GM18951 (cell line): ENCODE data around the gene HOXC5.
"Not testable (repeated sequence)": the region's sequence is repeated elsewhere in the genome, so short reads cannot be mapped to it uniquely, and the experiment has no call there.

Experiments
- POLR2A ChIP-seq: IDR thresholded peaks from 4 replicates; pipeline ENCODE4 v1.6.1; 2011; ENCODE audit warnings: mild to moderate bottlenecking; ENCODE audit not compliant: insufficient read length, insufficient read depth; ENCODE audit errors: extremely low read depth
- in situ Hi-C: fragments of 300-500 bp; cut with MboI; formaldehyde crosslinking; loops from one replicate; pipeline ENCODE4 v1.12.0; 2022; ENCODE audit warnings: low sequenced_read_pairs, mixed read lengths, inconsistent platforms; ENCODE audit not compliant: unreplicated experiment

HOXC5 gene

GRCh38 chr12:54058128-54058768 is 25.4 kb downstream of the HOXC5 start:
- in situ Hi-C loops, result no loop called here

GRCh38 chr12:54059668-54060067 is 26.8 kb downstream of the HOXC5 start:
- TF ChIP-seq POLR2A, result no peak
- in situ Hi-C loops, result no loop called here

More at GRCh38 chr12:54058128-54058768, 25.4 kb downstream of the HOXC5 start:
- TF ChIP-seq POLR2A, result no peak

- in situ Hi-C loops, result no loop called here
Measured at GRCh38 chr12:54060174-54060974, 27.5 kb downstream of the HOXC5 start.

GRCh38 chr12:54060975-54061778 is 28.3 kb downstream of the HOXC5 start:
- in situ Hi-C loops, result no loop called here
- TF ChIP-seq POLR2A, result no peak

More at GRCh38 chr12:54060174-54060974, 27.5 kb downstream of the HOXC5 start:
- no peak for TF ChIP-seq POLR2A

- no peak for TF ChIP-seq POLR2A
- in situ Hi-C loops, result no loop called here
Measured at GRCh38 chr12:54065677-54066076, 32.8 kb downstream of the HOXC5 start.

- no peak for TF ChIP-seq POLR2A
- in situ Hi-C loops, result no loop called here
Measured at GRCh38 chr12:54066408-54066807, 33.6 kb downstream of the HOXC5 start.

GRCh38 chr12:54068418-54069070 is 35.7 kb downstream of the HOXC5 start:
- in situ Hi-C loops, result no loop called here
- no peak for TF ChIP-seq POLR2A

GRCh38 chr12:54071942-54072341 is 39.1 kb downstream of the HOXC5 start:
- in situ Hi-C loops, result no loop called here
- no peak for TF ChIP-seq POLR2A

GRCh38 chr12:54074308-54074707 is 41.5 kb downstream of the HOXC5 start:
- TF ChIP-seq POLR2A, result no peak
- in situ Hi-C loops, result no loop called here

- in situ Hi-C loops, result no loop called here
- TF ChIP-seq POLR2A, result no peak
Measured at GRCh38 chr12:54075409-54075808, 42.6 kb downstream of the HOXC5 start.

GRCh38 chr12:54075974-54076373 is 43.1 kb downstream of the HOXC5 start:
- in situ Hi-C loops, result no loop called here

GRCh38 chr12:54077843-54078242 is 45.0 kb downstream of the HOXC5 start:
- in situ Hi-C loops, result not testable (repeated sequence)

More at GRCh38 chr12:54075974-54076373, 43.1 kb downstream of the HOXC5 start:
- no peak for TF ChIP-seq POLR2A

GRCh38 chr12:54079115-54079514 is 46.3 kb downstream of the HOXC5 start:
- in situ Hi-C loops, result not testable (repeated sequence)

- in situ Hi-C loops, result not testable (repeated sequence)
Measured at GRCh38 chr12:54080008-54080924, 47.4 kb downstream of the HOXC5 start.

- in situ Hi-C loops, result not testable (repeated sequence)
Measured at GRCh38 chr12:54081053-54081514, 48.2 kb downstream of the HOXC5 start.

- in situ Hi-C loops, result not testable (repeated sequence)
Measured at GRCh38 chr12:54081581-54082396, 48.9 kb downstream of the HOXC5 start.
